Left lobe of liver (tissue), 2 donors: Measurements from ENCODE around the gene TMEM121B. TPM values are rescaled to one million over a fixed set of nuclear protein-coding genes. Genes with fewer than 3 reads are reported as not detected.
"Not testable (repeated sequence)": the region's sequence is repeated elsewhere in the genome, so short reads cannot be mapped to it uniquely, and the experiment has no call there.

Experiments used
- ATAC-seq: fragments of 200-7000 bp; cut with Tn5 transposase; one replicate; pipeline ENCODE4 v1.9.1; 2020; ENCODE audit warnings: mild to moderate bottlenecking, moderate library complexity
- DNase-seq: peaks from one replicate; pipeline ENCODE4 v3.0.0-alpha.2; 2020; ENCODE audit warnings: low spot score
- total RNA-seq: library from RNA; stranded (reverse); gene quantifications from one replicate; pipeline ENCODE4 v1.2.1, GENCODE V29; 2021
- donor health status: DM: no; HTN: no; CAD: no; lungs with moderate emphysema.
- donor health status: DM: no; HTN: yes; CAD: no.

Gene TMEM121B
- total RNA-seq: 0.10 TPM

DNA sequence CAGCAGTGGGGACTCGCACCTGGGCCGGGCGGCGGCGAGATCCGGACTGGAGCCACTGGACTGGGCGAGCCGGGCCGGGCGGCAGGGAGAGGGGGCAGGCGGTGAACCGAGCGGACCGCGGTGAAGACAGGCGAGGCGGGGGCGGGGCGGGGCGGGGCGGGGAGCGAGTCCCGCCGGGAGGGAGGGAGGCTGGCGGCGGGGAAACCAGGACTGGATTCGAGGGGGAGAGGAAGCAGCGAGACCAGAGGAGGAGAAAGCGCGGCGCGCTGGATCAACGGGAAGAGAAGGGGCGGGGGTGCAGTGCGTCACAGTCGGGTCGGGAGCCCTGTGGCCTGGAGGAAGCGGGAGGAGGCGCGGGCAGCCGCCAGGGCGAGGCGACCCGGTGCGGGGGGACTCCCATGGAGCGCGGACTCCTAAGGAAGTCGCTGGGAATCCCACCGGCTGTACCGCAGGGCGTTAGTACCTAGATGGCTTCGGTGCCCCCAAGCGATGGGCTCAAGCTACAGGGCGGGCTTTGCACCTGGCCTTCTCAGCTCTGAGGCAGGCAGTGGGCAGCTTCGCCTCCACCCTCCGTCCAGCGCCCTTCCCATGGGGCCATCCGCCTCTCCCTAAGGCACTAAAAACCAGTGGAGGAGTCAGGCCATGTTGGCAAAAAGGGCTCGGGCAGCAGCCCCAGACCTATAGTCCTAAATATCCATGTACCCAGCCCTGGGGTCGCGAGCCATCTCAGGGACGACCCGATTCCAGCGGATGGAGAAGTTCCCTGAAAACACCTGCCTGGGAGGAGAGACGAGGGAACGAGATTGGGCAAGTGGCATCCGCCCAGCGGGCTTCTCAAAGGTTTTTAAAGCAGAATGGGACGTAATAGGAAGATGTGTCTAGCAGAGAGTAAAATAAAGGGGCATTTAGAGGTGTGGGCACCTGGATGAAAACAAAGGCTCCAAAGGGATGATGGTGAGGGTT lies at the start of gene TMEM121B:
TSS of gene TMEM121B (minus strand) at position 128 of the 963 bp plus-strand sequence. CDS start 233 bp downstream, outside the sequence.
- DNase-seq: no peak
- ATAC-seq: peak; percentile 32

DNA sequence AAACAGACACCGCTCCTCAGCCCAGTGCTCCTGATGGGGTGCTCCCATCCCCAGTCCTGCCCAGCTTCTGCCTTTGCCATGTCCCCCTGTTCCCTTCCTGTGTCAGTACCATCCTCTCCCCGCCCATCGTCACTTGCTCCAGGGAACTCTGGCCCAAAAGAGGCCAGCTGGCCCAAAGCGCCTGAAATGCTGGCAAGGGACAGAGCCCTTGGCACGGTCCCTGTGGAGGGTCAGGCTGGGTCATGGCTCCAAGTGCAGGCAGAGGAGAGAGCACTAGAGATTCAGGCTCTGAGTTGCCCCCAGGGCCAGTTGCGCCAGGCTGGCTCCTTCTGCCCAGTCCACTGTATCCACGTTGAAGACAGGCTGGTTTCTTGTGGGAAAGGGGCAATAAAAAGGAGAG lies 46.3 kb upstream of the TMEM121B start:
- ATAC-seq: peak; percentile 64

DNA sequence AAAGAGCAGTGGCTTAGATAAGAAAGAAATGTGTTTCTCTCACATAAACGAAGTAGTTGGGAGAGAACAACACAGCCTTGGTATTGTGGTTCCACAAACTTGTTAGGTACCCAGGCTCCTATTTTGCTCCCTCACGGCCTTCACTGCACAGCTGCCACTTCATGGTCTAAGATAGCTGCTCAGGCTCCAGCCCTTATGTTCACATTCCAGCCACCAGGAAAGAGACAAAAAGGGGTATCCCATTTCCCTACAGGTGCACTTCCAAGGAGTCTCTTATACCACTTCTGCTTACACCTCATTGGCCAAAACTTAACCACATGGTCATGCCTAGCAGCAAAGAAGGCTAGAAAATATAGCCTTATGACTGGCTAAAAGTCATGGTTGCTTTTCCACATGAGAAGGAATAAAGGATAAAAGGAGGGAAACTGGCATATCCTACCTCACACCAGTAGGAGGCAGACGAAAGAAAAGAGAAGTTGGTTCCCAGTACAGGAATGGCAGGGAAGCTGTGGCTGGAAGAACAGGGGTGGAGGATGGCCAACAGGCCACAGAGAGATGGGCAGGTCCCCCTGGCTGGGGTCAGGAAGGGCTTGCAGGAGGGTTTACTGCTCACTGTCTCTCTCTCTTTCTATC lies 43.3 kb upstream of the TMEM121B start:
- no peak for DNase-seq
- ATAC-seq: no peak

More for the DNA sequence above, 46.3 kb upstream of the TMEM121B start:
- DNase-seq: peak; percentile 93

DNA sequence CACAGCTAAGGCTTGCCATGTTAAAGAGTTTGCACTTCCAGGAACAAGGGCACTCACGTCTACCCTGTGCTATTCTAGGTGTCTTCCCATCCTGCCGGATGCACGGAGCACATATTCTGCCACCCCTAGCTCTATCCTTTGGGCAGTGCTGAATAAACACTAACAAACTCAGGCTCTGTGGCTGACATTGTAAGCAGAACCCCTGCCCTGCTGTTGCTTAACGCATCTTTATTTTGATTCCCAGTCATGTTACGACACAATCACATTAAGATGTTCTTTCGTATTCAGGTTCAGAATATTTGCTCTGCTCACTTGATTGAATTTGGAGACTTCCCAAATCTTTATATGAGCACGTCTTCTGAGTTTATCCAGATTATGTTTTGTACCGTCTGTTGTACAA lies 41.6 kb upstream of the TMEM121B start:
- peak; percentile 28 for ATAC-seq
- DNase-seq: no peak

DNA sequence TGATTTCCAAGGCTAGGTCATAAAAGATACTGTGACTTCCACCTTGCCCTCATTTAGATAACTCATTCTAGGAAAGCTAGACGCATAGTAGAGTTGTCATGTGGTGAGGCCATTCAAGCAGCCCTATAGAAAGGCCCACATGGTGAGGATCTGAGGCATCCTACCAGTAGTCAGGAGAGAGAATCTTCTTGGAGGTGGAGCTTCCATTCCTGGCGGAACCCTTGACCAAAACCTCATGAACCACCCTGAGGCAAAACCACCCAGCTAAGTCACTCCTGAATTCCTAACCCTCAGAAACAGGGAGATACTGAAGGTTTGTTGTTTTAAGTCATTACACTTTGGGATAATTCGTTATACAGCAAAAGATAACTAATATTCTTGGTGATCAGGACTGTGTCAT lies 40.8 kb upstream of the TMEM121B start:
- ATAC-seq: no peak
- no peak for DNase-seq

GRCh38 chr22:17159504-17159951 lies 38.4 kb upstream of the TMEM121B start:
- DNase-seq: peak; percentile 78
- peak; percentile 57 for ATAC-seq

DNA sequence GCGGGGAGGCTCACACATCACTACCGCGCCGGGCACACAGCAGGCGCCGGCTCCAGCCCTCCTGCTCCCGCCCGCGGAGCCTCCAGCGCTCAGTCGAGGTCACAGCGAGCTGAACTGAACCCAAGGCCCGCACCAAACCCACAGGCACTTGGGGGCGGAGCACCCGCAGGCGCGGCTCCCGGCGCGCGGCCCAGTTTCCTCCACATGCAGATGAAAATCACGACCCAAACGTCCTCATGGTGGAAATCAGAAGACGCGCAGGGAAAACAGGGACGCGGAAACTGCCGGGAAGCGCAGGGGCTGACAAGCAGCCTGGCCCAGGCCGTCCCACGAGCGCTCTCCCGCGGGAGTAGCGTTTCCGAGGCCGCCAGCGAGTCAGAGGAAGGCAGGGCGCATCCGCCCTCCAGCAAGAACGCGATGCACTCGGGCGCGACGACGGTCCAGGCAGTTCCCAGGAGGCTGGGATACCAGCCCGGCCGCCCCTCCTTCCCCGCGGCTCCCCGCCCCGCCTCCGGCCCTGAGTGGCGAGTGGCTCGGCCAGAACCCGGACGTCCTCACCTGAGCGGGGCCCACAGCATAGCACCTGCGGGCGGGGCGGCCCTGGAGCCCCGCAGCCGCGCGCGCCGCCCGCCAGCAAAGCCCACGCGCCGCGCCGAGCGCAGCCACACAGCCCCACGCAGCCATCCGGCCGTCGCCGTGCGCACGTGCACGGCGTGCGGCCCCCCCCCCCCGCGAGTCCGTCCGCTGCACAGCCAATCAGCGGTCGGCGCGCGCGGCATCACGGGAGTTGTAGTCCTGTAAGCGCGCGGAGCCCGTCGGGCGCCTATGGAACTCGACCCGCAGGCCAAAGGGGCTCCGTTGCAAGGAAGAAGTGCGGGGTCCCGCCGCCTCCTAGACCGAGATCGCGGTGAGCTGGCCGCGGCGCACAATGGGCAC lies 37.7 kb upstream of the TMEM121B start, which contains the start of gene HDHD5:
TSS of gene HDHD5 (minus strand) at position 710 of the 936 bp plus-strand sequence. CDS start at position 684, 26 bp downstream.
- DNase-seq (peak; percentile 92), ATAC-seq (peak; percentile 85)

GRCh38 chr22:17158176-17158567 lies 37.0 kb upstream of the TMEM121B start:
- no peak for DNase-seq
- ATAC-seq: no peak

GRCh38 chr22:17157714-17158113 lies 36.6 kb upstream of the TMEM121B start:
- ATAC-seq: no peak
- no peak for DNase-seq

- DNase-seq (no peak), ATAC-seq (no peak)
Observed at GRCh38 chr22:17155941-17156340, 34.8 kb upstream of the TMEM121B start.

DNA sequence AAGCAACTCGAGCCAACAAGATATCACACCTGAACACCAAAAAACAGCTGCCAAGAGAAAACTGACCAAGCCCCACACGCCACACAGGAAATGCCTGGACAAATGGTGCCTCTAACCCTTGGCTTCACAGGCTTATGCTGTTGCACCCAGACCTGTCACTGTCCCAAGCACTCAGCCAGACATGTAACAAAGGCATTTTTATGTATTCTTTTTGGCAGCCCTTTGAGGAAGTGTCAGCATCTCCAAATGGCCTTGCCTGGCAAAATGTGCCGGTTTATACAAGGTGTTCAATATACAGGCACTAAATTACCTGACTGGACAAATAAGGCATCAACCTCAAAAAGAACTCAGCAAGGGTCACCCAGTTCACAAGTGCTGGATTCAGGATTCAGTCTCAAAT lies 31.8 kb upstream of the TMEM121B start:
- ATAC-seq: peak; percentile 25

GRCh38 chr22:17152340-17152739 lies 31.2 kb upstream of the TMEM121B start:
- DNase-seq (no peak), ATAC-seq (peak; percentile 59)

More for the DNA sequence above, 31.8 kb upstream of the TMEM121B start:
- no peak for DNase-seq

- ATAC-seq (peak; percentile 7), DNase-seq (no peak)
Observed at GRCh38 chr22:17149076-17149815, 28.1 kb upstream of the TMEM121B start.

- ATAC-seq, DNase-seq: not testable (repeated sequence)
Observed at GRCh38 chr22:17147458-17147857, 26.3 kb upstream of the TMEM121B start.

DNA sequence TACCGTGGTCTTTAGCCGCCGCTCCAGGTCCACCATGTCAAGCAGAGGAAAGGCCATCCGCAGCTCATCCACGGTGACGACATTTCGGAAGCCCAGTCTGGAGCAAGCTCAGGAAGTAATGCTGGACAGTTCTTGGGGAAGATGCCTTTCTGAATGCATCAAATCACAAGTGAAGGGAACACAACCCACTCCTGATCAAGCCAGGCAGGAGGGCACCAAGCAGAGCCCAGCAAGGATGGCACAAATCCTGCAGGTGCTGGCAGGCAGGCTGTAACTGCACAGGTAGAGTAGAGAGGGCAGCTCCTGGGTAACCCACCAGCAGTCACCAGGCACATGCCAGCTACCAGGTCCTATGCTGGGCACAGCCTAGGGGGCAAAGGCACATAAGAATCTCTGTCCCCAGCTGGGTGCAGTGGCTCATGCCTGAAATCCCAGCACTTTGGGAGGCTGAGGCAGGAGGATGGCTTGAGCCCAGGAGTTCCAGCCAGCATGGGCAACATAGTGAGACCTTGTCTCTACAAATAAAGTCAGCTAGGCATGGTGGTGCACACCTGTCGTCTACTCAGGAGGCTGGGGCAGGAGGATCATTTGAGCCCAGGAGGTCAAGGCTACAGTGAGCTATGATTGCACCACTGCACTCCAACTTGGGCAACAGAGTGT lies 24.0 kb upstream of the TMEM121B start:
- no peak for ATAC-seq
- DNase-seq: no peak

- no peak for ATAC-seq
- DNase-seq: no peak
Observed at GRCh38 chr22:17143826-17144225, 22.7 kb upstream of the TMEM121B start.

DNA sequence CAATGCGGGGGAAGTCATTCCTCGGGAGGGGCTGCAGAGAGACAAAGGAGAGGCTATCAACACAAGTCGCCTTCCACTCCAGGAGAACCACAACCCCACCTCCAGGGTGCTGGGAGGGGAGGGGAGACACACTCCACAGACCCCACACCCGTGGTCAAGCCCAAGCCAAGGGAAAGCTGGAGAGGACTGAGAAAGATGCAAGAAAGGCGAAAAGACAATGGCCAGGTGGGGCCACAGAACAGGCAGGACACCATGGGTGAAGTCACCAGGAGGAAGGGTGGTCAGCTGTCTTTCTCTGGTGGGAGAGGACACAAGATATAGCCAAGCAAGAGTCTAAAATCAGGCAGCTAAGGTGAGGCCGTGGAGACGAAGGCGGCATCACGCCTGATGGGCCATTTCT lies 21.9 kb upstream of the TMEM121B start:
- no peak for ATAC-seq
- no peak for DNase-seq

DNA sequence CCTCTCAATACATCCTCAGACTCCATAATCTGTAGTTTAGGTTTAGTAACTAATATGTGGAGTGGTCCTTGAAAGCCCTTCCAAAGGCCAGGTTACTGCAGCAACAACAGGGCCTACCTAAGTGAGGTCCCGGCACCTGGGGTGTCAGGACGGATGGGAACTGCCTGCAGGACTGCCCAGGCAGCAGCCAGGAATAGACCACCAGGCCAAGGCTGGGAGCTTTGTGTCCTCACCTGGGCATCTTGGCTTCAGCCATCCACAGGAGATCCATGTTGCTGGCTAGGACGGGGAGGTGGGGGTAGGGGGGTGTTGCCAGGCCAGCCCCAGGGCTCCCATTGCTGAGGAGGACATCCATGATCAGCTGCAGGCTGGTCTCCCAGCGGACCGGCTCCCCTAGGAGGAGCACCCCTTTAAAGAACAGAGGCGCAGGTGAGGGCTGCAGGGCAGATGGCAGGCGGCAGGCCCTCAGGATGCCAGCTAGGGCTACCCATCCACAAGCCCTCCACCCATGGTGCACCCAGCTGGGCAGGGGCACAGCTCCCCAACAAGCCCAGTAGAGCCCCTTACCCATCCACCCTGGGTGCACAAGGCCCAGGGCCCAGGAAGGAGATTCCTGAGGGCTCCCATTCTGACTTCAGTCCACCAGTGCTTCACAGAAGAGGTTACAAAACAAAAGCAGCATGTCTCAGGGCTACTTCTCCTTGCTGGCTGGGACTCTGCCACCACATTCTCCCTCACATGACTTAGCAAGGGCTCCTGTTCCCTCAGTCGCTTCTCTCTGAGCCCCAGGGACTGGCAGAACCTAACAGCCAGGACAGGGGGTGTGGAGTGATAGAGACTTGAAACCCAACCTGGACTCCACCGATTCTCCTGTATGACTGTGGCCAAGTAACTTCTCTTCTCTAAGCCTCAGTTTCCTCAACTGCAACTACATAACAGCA lies 19.9 kb upstream of the TMEM121B start:
- ATAC-seq: peak; percentile 19

More for the DNA sequence above, 19.9 kb upstream of the TMEM121B start:
- DNase-seq: no peak
